GM19043 (cell line): ENCODE results near the gene NXN.
"Not testable (repeated sequence)": the region's sequence is repeated elsewhere in the genome, so short reads cannot be mapped to it uniquely, and the experiment has no call there.

ENCODE experiments used
- ATAC-seq: cut with Tn5 transposase; IDR thresholded peaks from one replicate; pipeline ENCODE4 v1.9.1; 2021; ENCODE audit warnings: low read depth; ENCODE audit not compliant: unreplicated experiment

Gene NXN

GRCh38 chr17:981292-981658 is 1.7 kb upstream of the NXN start:
- ATAC-seq: no peak

- ATAC-seq: no peak
These were observed 1.1 kb upstream of the NXN start for GRCh38 chr17:980406-981291.

GRCh38 chr17:979212-979538 is 401 bp downstream of the NXN start:
- no peak for ATAC-seq

- no peak for ATAC-seq
These were observed 1.2 kb downstream of the NXN start for GRCh38 chr17:978103-979093.

GRCh38 chr17:977166-977565 is 2.4 kb downstream of the NXN start:
- no peak for ATAC-seq

- ATAC-seq: no peak
These were observed 3.3 kb downstream of the NXN start for GRCh38 chr17:976312-976711.

GRCh38 chr17:975371-975915 is 4.1 kb downstream of the NXN start:
- no peak for ATAC-seq

GRCh38 chr17:974778-975177 is 4.8 kb downstream of the NXN start:
- not testable (repeated sequence) for ATAC-seq

GRCh38 chr17:973053-973452 is 6.5 kb downstream of the NXN start:
- no peak for ATAC-seq

- not testable (repeated sequence) for ATAC-seq
These were observed 7.7 kb downstream of the NXN start for GRCh38 chr17:971861-972260.

- ATAC-seq: no peak
These were observed 9.2 kb downstream of the NXN start for GRCh38 chr17:970364-970763.

- no peak for ATAC-seq
These were observed 9.7 kb downstream of the NXN start for GRCh38 chr17:969811-970355.

GRCh38 chr17:968812-969730 is 10.5 kb downstream of the NXN start:
- ATAC-seq: no peak

- no peak for ATAC-seq
These were observed 12.5 kb downstream of the NXN start for GRCh38 chr17:967122-967521.

- ATAC-seq: no peak
These were observed 14.1 kb downstream of the NXN start for GRCh38 chr17:965311-965989.

- no peak for ATAC-seq
These were observed 14.7 kb downstream of the NXN start for GRCh38 chr17:964876-965275.

- no peak for ATAC-seq
These were observed 16.9 kb downstream of the NXN start for GRCh38 chr17:962670-963069.

GRCh38 chr17:962166-962565 is 17.4 kb downstream of the NXN start:
- no peak for ATAC-seq

GRCh38 chr17:958712-959451 is 20.7 kb downstream of the NXN start:
- ATAC-seq: no peak
